Cerebellar nuclear complex (tissue), 1 donor: Measurements from ENCODE around the gene TEC.
"Not testable (repeated sequence)": the region's sequence is repeated elsewhere in the genome, so short reads cannot be mapped to it uniquely, and the experiment has no call there.

Experiments
- DNase-seq, 2 experiments: peaks; one replicate each; lab custom pipeline; 2025; lab: John Stamatoyannopoulos, UW

Gene TEC

DNA sequence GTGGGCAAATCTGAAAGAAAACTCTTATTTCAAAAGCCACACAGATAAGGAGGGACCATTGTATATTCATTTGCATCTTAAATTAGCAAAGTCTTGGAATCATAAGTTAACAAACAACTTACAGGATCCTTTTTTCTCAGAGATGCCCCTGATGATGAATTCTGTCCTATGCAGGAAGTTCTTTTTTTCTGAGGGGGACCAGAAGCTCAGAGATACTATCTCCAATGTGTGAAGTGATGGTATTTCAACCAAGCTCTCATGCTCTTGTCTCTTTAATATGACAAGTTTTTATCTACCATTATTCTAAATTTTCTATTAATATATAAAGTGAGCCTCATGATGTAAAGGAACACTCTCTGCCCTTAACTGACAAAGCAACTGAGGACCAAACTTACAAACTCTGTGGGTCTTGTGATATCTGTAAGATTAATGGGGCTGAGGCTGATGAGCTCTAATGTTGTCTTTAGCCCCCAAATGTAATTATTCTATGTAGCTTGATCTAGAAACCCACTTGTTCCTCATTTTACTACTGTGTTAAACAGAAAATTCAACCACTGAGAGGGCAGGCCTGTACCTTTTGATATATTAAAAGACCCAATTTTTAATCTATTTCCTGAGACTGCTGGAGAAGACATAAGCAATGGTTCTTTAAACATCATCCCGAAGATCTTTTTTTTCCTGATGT lies 27.0 kb downstream of the TEC start:
- DNase-seq: no peak

DNA sequence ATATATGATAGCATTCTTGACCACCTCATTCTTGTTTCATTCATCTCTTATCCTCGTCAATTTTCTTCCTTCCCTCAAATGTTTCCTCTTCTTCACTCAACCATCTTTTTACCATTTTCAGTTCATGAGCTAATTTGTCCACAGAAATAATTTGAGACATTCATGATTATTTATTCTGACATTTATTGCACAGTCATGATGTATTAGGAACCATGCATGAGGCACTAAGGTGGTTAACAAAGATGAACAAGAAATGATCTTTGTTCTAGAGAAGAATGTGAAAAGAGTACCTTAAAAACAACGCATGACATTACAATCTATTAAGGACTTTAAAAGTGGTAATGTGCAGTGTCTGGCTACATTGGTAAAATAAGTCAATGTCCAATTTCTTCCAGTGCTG lies 27.9 kb downstream of the TEC start:
- DNase-seq: no peak

DNA sequence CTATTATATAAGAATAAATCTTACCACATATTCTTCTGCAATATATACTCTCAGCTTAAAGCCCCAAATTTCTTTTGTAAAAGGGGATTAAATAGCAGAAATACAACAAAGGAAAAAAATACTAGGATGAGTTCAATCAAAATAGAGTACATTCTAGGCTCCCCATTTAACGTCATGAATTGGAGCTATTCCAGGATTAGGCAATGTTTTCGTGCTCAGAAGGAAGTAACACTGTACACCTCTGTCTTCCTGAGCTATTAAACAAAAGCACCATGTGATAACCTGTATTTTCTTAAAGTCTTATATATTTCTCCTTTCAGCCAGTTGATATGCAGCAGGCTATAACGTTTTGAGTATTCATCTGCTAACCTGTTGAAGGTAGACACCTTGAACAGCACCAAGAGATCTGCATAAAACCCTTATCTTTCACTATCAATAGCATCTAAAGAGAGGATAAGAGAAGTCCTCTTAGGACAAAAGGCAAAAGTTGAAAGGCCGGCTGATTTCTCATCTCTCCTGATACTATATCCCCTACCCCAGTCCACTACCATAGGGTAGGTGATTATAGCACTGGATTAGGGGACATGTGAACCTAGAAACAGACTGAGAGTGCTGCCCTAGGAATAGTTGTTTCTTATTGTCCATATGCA lies 31.5 kb downstream of the TEC start:
- DNase-seq: no peak

- no peak for DNase-seq
Observed at GRCh38 chr4:48235050-48235449, 34.6 kb downstream of the TEC start.

DNA sequence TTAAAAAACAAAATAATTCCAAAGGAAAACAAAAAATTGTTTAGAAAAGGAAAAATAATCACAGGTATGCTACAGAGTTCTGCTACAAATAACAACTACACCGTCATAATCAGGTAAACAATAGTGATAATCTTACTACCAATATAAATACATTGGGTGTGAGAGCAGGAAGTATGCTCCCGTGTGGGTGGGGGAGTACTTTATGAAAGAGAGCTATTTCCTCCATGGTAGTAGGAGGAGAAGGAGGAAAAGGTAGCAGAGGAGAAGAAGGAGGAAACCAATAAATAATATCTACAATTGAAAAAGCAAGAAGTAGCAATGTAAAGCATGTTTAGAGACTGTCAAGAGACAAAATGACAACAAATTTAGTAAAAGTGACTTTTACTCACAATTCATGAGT lies 35.1 kb downstream of the TEC start:
- no peak for DNase-seq

DNA sequence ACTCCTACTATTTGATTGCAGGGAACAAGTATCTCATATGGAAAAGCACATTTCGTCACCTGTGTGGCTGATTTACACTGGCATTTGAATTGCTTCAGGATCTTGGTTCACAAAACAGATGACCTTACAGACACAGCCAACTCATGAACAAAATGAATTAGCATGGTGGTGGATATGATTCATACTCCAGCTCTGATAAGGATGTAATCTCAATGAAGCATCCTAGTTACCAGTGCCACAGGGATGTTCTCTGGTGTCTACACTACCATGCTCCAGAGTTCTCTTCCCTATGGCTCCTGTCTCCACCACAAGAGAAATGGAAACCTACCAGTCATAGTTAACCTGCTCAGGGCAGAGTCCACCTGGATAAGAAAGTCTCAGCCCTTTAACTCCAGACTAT lies 40.7 kb downstream of the TEC start:
- DNase-seq: no peak

DNA sequence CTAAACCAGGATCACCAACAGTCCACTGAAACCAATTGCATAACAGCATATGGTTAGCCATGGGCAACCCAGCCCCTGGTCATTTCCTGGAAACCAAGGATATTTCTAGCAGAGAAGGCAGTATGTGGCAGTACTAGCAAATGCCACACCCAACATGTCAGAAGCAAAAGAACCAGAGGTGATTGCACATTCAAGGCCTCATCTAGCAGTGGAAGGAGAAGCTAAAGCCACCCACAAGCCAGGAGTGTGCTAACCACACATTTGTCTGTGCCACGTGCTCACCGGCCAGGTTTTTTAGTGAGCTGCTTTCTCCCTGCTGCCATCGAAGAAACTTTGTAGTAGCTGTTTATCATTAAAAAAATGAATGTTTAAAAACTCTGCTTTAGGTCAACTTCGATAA lies 42.0 kb downstream of the TEC start:
- DNase-seq: no peak

DNA sequence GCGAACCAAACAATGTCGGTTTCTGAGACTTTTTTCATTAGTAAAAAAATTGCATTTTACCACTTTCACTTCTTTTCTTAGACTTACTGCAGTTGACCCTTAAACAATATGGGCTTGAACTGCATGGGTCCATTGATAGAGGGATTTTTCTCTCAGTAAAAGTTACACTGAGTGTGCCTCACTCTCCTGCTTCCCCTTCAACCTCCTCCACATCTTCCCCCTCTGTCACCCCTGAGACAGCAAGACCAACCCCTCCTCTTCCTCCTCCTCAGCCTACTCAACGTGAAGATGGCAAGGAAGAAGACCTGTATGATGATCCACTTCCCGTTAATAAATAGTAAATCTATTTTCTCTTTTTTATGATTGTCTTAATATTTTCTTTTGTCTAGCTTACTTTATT lies 43.4 kb downstream of the TEC start:
- no peak for DNase-seq

DNA sequence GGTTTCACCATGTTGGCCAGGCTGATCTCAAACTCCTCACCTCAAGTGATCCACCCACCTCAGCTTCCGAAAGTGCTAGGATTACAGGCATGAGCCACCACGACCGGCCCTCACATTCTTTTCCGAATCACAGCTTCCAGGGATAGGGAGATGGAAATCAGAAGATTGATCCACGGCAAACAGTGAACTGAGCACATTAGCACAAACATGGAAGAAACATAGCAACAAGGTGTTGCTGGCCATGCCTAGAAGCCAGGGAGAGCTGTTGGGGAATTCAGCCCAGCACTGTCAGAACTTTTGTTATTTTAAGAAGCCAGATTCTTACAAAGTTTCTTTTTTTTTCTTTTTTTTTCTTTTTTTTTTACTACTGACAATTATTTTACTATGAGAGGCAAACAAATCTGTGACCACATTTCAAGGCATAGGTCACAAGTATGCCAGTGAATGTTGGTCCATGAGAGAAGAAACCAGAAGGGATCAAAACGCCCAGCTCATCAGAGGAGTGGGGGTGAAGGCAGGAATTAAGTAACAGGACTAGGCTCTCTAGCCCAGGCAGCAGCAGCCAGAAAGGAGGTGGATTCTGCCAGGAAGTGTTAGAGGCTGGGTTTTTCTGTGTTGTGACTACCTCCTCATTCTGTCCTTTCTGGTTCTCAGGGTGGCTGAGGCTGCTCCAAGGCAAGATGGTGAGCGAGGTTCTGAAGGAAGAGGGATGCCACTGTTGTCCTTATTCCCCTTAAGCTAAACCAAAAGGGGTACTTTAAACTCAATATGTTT lies 44.1 kb downstream of the TEC start:
- DNase-seq: no peak

DNA sequence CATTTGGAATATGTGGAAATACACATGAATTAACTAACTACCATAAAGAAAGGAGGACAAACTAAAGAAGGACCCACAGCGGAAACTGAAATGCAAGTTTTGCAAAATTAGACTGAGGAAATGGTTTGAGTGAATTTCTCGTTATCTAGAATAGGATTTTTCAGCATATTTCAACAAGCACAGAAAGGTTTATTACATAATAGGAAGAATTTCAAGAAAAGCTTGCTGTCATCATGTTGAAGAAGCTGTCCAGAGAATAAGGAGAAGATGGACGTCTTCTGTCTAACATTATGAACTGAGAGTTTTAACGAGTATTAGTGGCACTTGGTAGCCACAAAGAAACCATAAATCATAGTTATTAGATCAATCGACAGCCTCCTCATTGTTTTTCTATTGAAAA lies 45.0 kb downstream of the TEC start:
- DNase-seq: no peak

- DNase-seq: no peak
Observed at GRCh38 chr4:48223633-48224295, 45.9 kb downstream of the TEC start.

DNA sequence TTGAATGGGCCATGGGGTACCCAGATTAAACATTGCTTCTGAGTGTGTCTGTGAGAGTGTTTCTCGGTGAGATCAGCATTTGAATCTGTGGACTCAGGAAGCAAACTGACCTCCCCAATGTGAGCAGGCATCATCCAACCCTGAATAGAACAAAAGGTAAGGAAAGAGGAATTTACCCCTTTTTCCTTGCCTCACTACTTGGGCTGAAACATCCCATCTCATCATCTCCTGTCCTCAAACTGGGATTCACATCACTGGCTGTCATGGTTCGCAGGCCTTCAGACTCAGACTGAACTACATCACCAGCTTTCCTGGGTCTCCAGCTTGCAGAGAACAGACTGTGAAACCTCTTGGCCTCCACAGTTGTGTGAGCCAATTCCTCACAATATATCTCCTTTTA lies 47.1 kb downstream of the TEC start:
- no peak for DNase-seq

DNA sequence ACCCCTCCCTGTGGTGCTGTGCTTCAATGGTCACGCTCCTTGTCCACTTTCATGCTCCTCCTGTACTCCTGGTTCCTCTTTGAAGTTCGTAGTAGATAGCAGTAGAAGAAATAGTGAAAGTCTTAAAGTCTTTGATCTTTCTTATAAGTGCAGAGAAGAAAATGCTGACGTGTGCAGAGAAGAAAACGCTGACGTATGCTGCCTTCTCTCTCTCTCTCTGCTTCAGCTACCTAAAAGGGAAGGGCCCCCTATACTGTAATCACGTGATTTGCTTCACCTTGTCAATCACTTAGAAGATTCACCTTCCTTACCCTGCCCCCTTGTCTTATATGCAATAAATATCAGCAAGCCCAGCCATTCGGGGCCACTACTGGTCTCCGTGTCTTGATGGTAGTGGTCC lies 50.2 kb downstream of the TEC start:
- not testable (repeated sequence) for DNase-seq

GRCh38 chr4:48216563-48216962 lies 53.1 kb downstream of the TEC start:
- DNase-seq: no peak

DNA sequence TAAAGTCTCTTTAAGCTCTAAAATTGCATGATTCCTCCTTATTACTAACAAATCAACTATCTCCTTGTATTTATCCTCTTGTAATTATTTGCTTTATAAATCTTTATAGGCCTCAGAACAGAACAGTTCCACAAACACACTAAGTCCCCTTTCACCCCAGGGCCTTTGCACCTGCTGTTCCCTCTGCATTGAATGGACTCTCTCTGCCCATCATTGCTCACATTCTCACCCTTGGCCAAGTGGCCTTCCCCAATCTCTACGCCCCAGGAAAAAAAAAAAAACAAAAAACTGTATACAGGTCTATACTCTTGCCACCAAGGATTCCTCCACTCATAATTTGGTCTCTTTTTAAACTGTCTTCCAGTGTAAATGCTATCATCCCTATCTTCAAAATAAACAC lies 53.7 kb downstream of the TEC start:
- no peak for DNase-seq

GRCh38 chr4:48212165-48212564 lies 57.5 kb downstream of the TEC start:
- no peak for DNase-seq

GRCh38 chr4:48210966-48211328 lies 58.7 kb downstream of the TEC start:
- DNase-seq: no peak

DNA sequence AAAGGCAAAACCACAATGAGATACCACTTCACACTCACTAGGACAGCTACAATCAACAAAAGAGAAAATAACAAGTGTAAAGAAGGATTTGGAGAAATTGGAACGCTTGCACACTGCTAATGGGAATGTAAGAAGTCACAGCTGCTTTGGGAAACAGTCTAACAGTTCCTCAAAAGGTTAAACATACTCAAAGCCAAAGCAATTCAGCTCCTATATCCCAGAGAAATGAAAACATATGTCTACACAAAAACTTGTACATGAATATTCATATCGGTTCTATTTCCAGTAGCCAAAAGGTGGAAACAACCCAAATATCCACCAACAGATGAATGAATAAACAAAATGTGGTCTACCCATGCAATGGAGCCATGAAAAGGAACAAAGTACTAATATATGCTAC lies 64.0 kb downstream of the TEC start:
- no peak for DNase-seq

DNA sequence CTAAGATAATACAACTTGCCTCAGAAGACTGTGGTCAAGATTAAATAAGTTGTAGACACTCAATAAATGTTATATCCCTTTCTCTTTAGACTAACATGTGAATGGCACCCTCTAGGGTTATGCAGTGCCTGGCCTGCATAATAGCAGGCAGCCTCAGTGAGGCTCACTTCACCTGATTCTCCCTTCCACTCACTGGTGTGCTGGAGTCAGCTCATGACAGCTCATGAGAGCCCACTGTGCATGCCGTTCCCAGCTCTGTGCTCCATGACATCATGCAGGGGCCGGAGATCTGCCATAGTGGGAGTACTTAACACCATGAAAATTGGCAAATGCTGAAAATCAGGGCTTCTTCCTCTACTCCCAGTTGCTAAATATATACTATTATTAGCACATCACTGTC lies 64.5 kb downstream of the TEC start:
- no peak for DNase-seq

DNA sequence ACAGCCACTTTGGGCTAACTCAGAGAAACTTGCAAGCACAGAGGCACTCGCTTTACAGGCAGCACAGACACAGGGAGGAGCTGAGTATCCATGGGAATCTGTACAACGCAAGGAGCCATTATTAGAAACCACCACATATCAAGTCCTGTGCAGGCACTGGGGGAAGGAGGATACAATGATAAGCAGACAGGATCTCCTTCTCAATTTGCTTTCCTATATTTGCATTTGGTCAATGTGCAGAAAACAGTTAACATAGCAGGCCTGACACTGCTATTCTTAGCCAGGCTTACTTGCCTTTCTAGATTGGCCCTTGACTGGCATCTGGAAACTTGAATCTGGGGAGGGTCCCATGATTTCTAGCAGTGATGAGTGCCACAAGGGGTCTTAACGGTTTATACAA lies 65.8 kb downstream of the TEC start:
- DNase-seq: no peak

GRCh38 chr4:48197643-48198237 lies 71.9 kb downstream of the TEC start:
- no peak for DNase-seq

DNA sequence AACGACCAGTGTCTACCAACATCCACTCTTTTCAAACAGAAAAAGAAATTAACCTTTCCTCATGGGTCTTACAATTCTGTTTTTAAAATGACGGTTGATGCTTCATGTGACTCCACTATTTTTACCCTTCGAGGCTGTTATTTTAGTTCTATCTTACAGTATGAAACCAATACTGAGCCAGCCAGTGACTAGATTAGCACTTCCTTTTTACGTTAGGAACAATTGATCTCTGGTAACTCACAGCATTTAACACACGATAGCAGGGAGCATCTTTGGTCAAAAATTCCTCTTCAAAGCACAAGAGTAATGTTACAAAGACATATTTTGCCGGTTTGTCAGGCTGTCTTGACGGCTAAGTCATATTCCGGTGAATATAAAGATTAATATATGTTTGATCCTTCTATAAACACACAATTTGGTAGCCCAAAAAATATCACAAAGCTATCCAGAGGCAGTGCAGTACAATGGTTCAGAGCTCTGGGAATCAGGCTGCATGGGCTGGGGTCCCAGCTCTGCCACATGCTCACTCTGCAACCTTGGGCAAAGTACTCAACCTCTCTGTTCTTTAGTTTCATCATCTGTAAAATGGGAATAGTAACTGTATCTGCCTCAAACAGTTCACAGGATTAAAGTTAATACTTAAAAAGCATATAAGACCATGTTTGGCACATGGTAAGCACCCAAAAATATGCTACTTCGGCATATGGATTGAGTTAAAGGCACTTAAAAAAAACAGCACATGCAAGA lies 72.7 kb downstream of the TEC start:
- DNase-seq: no peak
